Omental fat pad (tissue), 4 donors: ENCODE measurements around the gene PTPN4. TPM values are rescaled to one million over a fixed set of nuclear protein-coding genes. Genes with fewer than 3 reads are reported as not detected.

Experiments used
- ATAC-seq: fragments of 150-250 bp; one replicate; pipeline ENCODE4 v1.9.1; 2016; ENCODE audit warnings: mild to moderate bottlenecking, moderate library complexity; ENCODE audit not compliant: low FRiP score
- DNase-seq: peaks from one replicate; pipeline ENCODE4 v3.0.0-alpha.2; 2019; ENCODE audit warnings: low spot score
- total RNA-seq, 4 donors: library from RNA; depleted of rRNA; stranded (reverse); fragments of >200 nt; gene quantifications; one replicate each; pipeline ENCODE4 v1.1.0, GENCODE V29; 2016
- TF ChIP-seq, protein P1 (sequence below), 3 donors: fragments of 450-650 bp; IDR thresholded peaks; one replicate each; pipeline ENCODE4 v1.5.1; 2016 to 2017; ENCODE audit warnings: antibody characterized with exemption in 3 of 3, mild to moderate bottlenecking in 3 of 3, moderate library complexity in 2 of 3

PTPN4 gene, protein sequence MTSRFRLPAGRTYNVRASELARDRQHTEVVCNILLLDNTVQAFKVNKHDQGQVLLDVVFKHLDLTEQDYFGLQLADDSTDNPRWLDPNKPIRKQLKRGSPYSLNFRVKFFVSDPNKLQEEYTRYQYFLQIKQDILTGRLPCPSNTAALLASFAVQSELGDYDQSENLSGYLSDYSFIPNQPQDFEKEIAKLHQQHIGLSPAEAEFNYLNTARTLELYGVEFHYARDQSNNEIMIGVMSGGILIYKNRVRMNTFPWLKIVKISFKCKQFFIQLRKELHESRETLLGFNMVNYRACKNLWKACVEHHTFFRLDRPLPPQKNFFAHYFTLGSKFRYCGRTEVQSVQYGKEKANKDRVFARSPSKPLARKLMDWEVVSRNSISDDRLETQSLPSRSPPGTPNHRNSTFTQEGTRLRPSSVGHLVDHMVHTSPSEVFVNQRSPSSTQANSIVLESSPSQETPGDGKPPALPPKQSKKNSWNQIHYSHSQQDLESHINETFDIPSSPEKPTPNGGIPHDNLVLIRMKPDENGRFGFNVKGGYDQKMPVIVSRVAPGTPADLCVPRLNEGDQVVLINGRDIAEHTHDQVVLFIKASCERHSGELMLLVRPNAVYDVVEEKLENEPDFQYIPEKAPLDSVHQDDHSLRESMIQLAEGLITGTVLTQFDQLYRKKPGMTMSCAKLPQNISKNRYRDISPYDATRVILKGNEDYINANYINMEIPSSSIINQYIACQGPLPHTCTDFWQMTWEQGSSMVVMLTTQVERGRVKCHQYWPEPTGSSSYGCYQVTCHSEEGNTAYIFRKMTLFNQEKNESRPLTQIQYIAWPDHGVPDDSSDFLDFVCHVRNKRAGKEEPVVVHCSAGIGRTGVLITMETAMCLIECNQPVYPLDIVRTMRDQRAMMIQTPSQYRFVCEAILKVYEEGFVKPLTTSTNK
- 10 to 100 TPM; 20.2 to 41.0 (median 30.5) TPM for total RNA-seq

DNA sequence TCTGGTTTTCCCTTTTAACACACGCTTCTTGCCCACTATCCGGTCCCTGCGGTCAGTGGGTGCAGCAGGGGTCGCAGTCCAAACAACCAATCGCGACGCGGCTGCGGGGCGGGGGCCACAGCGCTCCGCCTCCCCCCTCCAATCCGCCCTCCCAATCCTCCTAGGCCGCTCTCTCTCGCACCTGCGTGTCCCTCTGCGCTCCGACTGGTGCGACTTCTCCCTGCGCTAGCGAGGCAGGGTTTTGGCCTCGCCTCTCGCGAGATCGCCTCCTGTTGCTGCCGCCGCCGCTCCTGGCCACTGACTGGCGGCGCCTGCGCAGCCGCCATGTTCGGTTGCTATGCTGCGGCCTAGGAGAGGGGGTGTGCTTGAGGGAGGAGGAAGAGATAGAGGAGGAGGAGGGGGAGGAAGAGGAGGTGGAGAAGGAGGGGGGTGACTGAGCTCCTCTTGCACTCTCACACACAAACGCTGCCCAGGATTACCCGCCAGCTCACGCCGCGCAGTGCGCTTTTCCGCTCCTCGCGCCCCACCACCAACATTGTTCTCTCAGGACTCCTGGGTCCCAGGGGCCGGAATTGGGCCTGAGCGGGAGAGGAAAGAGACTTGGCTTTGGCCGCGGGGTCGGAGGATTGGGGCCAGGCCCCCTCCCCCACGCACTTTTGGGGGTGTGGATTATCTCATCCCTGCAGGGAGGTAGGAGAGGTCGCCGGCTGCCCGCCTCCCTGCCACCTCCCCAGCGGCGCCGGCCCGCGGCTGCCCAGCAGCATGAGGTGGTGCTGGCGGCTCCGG is at the start of gene PTPN4:
Gene PTPN4 (plus strand): TSS at position 472 of the 786 bp plus-strand sequence. CDS start 49,932 bp downstream, outside the sequence.
- ATAC-seq, result peak; percentile 99
- peak; percentile 77 for DNase-seq
- TF ChIP-seq, protein P1, sequence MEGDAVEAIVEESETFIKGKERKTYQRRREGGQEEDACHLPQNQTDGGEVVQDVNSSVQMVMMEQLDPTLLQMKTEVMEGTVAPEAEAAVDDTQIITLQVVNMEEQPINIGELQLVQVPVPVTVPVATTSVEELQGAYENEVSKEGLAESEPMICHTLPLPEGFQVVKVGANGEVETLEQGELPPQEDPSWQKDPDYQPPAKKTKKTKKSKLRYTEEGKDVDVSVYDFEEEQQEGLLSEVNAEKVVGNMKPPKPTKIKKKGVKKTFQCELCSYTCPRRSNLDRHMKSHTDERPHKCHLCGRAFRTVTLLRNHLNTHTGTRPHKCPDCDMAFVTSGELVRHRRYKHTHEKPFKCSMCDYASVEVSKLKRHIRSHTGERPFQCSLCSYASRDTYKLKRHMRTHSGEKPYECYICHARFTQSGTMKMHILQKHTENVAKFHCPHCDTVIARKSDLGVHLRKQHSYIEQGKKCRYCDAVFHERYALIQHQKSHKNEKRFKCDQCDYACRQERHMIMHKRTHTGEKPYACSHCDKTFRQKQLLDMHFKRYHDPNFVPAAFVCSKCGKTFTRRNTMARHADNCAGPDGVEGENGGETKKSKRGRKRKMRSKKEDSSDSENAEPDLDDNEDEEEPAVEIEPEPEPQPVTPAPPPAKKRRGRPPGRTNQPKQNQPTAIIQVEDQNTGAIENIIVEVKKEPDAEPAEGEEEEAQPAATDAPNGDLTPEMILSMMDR (IDR thresholded peaks at IDR 0.05), result no peak

DNA sequence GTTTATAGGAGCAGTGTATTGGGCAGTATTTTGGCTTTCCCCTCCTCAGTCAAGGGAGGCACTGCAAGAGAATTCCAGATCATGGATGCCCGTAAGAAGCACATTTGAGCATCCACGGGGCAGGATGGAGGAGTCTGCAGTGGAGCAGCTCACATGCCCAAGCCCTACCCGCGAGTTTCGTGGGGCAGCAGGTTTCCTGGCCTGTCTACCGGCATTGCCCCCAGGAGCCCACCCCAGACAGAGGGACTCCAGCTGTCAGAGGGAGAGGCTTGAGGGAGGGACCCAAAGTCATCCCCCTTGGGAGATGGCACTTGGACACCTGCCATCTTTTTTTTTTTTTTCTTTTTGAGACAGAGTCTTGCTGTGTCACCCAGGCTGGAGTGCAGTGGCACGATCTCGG is 49.4 kb upstream of the PTPN4 start:
- ATAC-seq (no peak), DNase-seq (no peak)
- TF ChIP-seq, protein P1 (IDR thresholded peaks at IDR 0.05), result no peak

DNA sequence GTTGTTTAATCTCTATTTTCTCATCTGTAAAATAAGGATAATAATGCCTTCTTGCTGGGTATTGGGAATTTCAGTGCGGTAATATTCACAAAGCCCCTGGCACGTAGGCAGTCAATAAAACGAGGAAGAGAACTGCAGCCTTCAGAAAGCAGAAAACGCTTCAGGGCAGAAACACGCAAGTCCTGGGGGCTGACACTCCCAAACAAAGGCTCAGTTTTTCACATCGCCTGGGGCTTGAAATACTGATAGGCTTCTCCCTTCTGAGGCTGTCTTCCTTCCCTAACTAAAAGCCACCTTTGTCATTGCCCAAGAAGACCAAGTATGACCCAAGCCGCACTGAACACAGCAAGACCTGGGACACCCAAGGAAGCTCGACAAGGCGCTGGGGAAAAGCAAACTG is 48.4 kb upstream of the PTPN4 start:
- no peak for DNase-seq

DNA sequence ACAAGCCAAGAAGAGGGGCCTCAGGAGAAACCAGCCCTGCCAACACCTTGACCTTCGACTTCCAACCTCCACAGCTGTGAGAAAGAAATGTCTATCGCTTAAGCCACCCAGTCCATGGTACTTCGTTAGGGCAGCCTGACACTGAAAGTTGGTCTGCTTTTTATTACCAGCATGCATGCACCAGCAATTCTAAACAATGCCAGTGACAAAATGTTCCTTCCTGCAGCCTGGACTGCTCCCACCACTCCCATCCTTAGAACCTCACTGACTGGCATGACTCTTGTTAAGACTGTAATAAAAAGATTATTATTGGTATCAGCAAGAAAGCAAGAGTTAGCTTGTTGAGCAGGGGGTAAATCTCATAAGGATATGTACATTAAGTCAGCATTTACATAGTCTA is 47.2 kb upstream of the PTPN4 start:
- ATAC-seq (no peak), DNase-seq (no peak)
- TF ChIP-seq, protein P1 (IDR thresholded peaks at IDR 0.05), result no peak

More for the DNA sequence above, 48.4 kb upstream of the PTPN4 start:
- no peak for ATAC-seq
- TF ChIP-seq, protein P1 (IDR thresholded peaks at IDR 0.05), result no peak

DNA sequence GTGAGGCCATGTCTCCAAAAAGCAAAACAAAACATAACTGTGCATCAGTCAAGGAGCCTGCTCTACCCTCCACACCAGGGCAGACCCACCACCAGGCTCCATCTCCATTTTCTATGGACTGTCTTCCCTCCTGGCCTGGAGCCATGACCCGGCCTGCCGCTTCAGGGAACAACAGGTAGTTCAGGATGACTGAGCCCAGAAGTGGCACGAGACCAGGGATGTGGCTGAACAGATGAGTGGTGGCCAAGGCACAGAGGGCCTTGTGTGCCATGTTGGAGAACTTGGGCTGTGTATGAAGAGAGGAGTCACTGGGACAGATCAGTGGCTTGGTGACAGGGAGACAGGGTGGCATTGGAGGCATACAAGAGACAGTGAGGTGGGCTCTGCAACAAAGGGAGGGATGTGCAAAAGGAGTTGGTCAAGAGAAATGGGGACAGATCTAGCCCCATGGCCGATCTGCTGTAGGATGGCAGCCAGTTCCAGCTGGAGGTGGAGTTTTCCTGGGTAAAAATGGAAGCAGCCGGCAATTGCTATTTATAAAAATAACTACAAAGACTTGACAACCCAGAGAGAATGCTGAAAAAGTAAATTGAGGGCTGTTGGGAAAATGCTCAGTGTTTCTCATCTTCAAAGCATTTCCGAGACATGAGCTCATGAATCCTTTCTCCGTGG is 45.8 kb upstream of the PTPN4 start:
- TF ChIP-seq, protein P1 (IDR thresholded peaks at IDR 0.05), result no peak
- ATAC-seq (no peak), DNase-seq (no peak)
